Neural crest cell (in vitro differentiated cells): ENCODE measurements around the gene TSPYL2. TPM values are rescaled to one million over a fixed set of nuclear protein-coding genes. Genes with fewer than 3 reads are reported as not detected.

Experiments
- DNase-seq: peaks from one replicate; pipeline ENCODE4 v3.0.0; 2021; ENCODE audit warnings: low read depth, mixed read lengths, low spot score
- H3K27ac Mint-ChIP-seq: one replicate; pipeline ENCODE4 v1.8.0; 2021; ENCODE audit warnings: mild to moderate bottlenecking, mixed read lengths; ENCODE audit not compliant: unreplicated experiment
- H3K27me3 Mint-ChIP-seq: 2 replicates; pipeline ENCODE4 v1.8.0; 2021; ENCODE audit warnings: low read depth, mild to moderate bottlenecking, mixed read lengths
- H3K36me3 Mint-ChIP-seq: 2 replicates; pipeline ENCODE4 v1.8.0; 2021; ENCODE audit warnings: low read depth, mild to moderate bottlenecking, mixed read lengths
- H3K4me1 Mint-ChIP-seq: 2 replicates; pipeline ENCODE4 v1.8.0; 2021; ENCODE audit warnings: mixed read lengths
- H3K4me3 Mint-ChIP-seq: one replicate; pipeline ENCODE4 v1.8.0; 2021; ENCODE audit warnings: mild to moderate bottlenecking, mixed read lengths
- H3K9me3 Mint-ChIP-seq: 2 replicates; pipeline ENCODE4 v1.8.0; 2021; ENCODE audit warnings: mixed read lengths
- total RNA-seq: library from RNA; stranded (reverse); gene quantifications from 2 replicates; pipeline ENCODE4 v1.2.1, GENCODE V29; 2021
- TF ChIP-seq, protein P1 (sequence below): fragments of 200-600 bp; sonication (generic); conservative IDR thresholded peaks from 2 replicates; pipeline ENCODE4 v1.5.0; 2021; ENCODE audit warnings: antibody characterized with exemption, mild to moderate bottlenecking

TSPYL2 gene
- total RNA-seq, 1 donor from 2014 or later, result 17.9 TPM

- Mint-ChIP-seq H3K9me3 (peaks cover 3% of the 10 kb centered on the region), H3K4me3 (peak overlapping the region; percentile 88), H3K36me3 (peaks cover 14% of the 10 kb centered on the region), H3K4me1 (peaks cover 45% of the 10 kb centered on the region), H3K27me3 (no peaks in the 10 kb centered on the region), H3K27ac (no peak overlapping the region)
- TF ChIP-seq, protein P1, sequence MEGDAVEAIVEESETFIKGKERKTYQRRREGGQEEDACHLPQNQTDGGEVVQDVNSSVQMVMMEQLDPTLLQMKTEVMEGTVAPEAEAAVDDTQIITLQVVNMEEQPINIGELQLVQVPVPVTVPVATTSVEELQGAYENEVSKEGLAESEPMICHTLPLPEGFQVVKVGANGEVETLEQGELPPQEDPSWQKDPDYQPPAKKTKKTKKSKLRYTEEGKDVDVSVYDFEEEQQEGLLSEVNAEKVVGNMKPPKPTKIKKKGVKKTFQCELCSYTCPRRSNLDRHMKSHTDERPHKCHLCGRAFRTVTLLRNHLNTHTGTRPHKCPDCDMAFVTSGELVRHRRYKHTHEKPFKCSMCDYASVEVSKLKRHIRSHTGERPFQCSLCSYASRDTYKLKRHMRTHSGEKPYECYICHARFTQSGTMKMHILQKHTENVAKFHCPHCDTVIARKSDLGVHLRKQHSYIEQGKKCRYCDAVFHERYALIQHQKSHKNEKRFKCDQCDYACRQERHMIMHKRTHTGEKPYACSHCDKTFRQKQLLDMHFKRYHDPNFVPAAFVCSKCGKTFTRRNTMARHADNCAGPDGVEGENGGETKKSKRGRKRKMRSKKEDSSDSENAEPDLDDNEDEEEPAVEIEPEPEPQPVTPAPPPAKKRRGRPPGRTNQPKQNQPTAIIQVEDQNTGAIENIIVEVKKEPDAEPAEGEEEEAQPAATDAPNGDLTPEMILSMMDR, result no peak
- no peak for DNase-seq
These were observed 828 bp downstream of the TSPYL2 start for GRCh38 chrX:53082773-53083616.

GRCh38 chrX:53084043-53084570, 1.9 kb downstream of the TSPYL2 start:
- DNase-seq, result no peak
- Mint-ChIP-seq H3K27me3 (no peaks in the 10 kb centered on the region), H3K9me3 (peaks cover 3% of the 10 kb centered on the region), H3K4me1 (peaks cover 57% of the 10 kb centered on the region), H3K4me3 (peak overlapping the region; percentile 88), H3K36me3 (peaks cover 14% of the 10 kb centered on the region), H3K27ac (no peak overlapping the region)
- TF ChIP-seq, protein P1, result no peak

- H3K9me3 Mint-ChIP-seq, result peaks cover 3% of the 10 kb centered on the region
- H3K4me1 Mint-ChIP-seq, result peaks cover 60% of the 10 kb centered on the region
- no peak overlapping the region for H3K27ac Mint-ChIP-seq
- peak overlapping the region; percentile 88 for H3K4me3 Mint-ChIP-seq
- no peak for DNase-seq
- H3K27me3 Mint-ChIP-seq, result no peaks in the 10 kb centered on the region
- H3K36me3 Mint-ChIP-seq, result peaks cover 12% of the 10 kb centered on the region
- TF ChIP-seq, protein P1, result no peak
These were observed 2.7 kb downstream of the TSPYL2 start for GRCh38 chrX:53084863-53085262.

GRCh38 chrX:53085661-53086229, 3.6 kb downstream of the TSPYL2 start:
- DNase-seq, result no peak
- H3K9me3 Mint-ChIP-seq, result peaks cover 3% of the 10 kb centered on the region
- H3K4me3 Mint-ChIP-seq, result peak overlapping the region; percentile 49
- no peak overlapping the region for H3K27ac Mint-ChIP-seq
- H3K27me3 Mint-ChIP-seq, result no peaks in the 10 kb centered on the region
- peaks cover 58% of the 10 kb centered on the region for H3K4me1 Mint-ChIP-seq
- TF ChIP-seq, protein P1, result no peak
- peaks cover 12% of the 10 kb centered on the region for H3K36me3 Mint-ChIP-seq

GRCh38 chrX:53086464-53086863, 4.3 kb downstream of the TSPYL2 start:
- DNase-seq, result no peak
- no peaks in the 10 kb centered on the region for H3K27me3 Mint-ChIP-seq
- H3K4me1 Mint-ChIP-seq, result peaks cover 55% of the 10 kb centered on the region
- H3K36me3 Mint-ChIP-seq, result peaks cover 12% of the 10 kb centered on the region
- TF ChIP-seq, protein P1, result no peak
- H3K27ac Mint-ChIP-seq, result no peak overlapping the region
- peaks cover 3% of the 10 kb centered on the region for H3K9me3 Mint-ChIP-seq
- H3K4me3 Mint-ChIP-seq, result peak overlapping the region; percentile 93
